Fibroblast of lung (primary cell): ENCODE measurements around the gene EGLN2.

ENCODE experiments used
- CTCF ChIP-seq, 2 donors: IDR thresholded peaks in 1 of 2; conservative IDR thresholded peaks in 1 of 2; 1 replicate in 1 of 2; 2 replicates in 1 of 2; pipeline ENCODE4 v1.5.1; 2011 to 2012; ENCODE audit warnings: low read length in 2 of 2, control low read depth in 1 of 2, inconsistent platforms in 1 of 2, low read depth in 1 of 2, mild to moderate bottlenecking in 1 of 2
- EZH2 ChIP-seq: IDR thresholded peaks from 2 replicates; pipeline ENCODE4 v1.5.1; 2012; ENCODE audit warnings: low read length, control low read depth, mild to moderate bottlenecking; ENCODE audit errors: missing control alignments

- TF ChIP-seq CTCF (conservative IDR thresholded peaks at IDR 0.05 in 1 of 2, IDR thresholded peaks at IDR 0.05 in 1 of 2; ENCODE audit: low read depth in 1 of 2, low read length in 2 of 2) = peak; percentile 75 to 93
- no peak for TF ChIP-seq EZH2
Measured at GRCh38 chr19:40806423-40807146, 7.6 kb downstream of the EGLN2 start.
